ENCODE data around the gene PRR18.

Gene PRR18

GRCh38 chr6:166305562-166306117 lies 2.6 kb downstream of the PRR18 start:
- DNase-seq = no peak

GRCh38 chr6:166304106-166304505 lies 4.1 kb downstream of the PRR18 start:
- no peak for DNase-seq

- DNase-seq = no peak
Observed at GRCh38 chr6:166301611-166302529, 6.3 kb downstream of the PRR18 start.

GRCh38 chr6:166300357-166300987 lies 7.7 kb downstream of the PRR18 start:
- DNase-seq = no peak

- DNase-seq = no peak
Observed at GRCh38 chr6:166297606-166298005, 10.6 kb downstream of the PRR18 start.

DNA sequence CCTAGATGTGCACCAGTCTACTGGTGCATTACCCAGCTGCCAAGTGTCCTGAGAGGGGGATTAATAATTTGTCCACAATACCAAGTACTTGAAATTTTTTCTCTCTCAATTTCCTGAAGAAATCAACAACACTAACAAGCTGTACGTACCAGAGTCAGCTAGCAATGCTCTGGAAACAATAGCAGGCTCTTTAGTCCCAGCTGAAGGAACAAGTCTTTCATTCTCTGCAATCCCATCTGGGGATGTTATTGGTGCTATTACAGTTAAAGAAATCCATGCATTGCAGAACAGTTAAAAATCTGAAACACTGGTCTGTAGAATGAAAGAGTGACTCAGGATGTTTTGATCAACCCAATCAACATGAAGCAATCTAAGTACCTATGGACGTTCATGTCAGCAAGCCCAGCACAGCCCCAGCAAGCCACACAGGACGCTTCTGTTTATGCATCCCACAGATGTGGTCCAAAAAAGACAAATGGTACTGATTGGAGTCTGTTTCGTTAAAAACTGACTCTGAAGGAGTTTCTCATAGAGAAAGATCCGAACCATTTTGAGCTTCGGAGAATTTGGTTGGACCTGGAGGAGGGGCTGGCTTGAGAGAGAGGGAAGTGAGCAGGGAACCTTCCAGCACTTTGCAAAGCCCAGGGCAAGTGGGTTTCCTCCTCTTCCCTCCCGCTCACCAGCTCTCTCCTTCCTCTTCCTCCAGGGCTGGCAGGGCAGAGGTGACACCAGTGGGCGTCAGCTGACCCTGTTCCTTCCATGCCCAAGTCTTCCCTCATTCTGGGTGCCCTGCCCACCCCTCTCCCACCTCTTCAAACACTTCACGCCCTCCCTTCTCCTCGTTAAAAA lies 11.9 kb downstream of the PRR18 start:
- no peak for DNase-seq

GRCh38 chr6:166293731-166294584 lies 14.2 kb downstream of the PRR18 start:
- no peak for DNase-seq

DNA sequence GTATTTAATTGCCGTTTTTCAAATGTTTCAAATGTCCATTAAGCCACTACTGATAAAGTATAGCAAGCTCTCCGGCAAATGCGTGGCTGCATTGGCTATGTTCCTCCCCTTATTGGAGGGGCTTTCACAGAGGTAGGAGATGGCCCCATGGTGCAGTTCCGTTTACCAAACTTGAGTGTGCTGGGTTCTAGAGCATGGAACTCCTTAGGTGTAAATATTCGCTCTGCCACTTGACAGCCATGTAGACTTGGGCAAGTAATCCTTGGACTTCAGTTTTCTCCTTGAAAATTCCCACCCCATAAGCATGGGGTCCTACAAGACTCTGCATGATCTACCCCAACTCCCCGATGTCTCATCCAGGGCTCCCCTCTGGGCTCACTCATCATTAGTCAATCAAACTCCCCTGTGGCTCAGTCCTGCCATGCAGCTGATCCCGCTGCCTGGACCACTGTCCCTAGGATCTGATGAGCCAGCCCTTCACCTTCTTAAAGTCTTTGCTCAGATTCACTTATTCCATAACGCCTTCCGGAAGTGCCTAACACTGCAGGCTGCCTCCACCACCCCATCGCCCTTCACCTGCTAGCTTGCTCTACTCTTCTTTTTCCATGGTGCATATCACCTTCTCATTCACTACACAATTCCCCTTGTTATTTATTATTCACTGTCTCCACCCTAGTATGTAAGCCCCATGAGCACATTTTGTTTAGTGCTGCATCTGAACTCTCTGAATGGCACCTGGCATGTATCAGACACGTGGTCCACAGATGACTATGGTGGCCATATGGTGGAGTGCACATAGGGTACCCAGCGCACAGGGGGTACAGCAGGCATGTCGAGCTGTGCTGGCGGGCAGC lies 18.8 kb downstream of the PRR18 start:
- DNase-seq = no peak

DNA sequence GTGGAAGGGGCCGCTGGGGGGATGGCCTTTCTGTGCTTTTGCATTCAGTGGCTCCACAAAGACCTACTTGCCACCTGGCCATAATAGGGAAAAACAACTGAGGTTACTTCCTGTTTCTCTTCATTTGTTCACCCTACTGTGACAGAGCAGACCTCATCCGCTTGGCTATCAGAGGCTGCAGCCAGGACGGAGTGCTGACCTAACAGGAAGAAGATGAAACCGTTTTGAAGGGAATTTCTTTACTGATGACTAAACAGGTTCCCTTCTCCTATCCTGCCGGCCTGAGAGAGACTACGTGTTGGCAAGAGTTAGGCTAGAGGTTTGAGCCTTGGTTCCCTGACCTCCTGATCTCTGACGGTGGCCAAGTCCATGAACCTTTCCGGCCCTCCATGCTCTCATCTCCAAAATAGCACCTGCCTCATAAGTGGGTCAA lies 21.3 kb downstream of the PRR18 start:
- DNase-seq = no peak

DNA sequence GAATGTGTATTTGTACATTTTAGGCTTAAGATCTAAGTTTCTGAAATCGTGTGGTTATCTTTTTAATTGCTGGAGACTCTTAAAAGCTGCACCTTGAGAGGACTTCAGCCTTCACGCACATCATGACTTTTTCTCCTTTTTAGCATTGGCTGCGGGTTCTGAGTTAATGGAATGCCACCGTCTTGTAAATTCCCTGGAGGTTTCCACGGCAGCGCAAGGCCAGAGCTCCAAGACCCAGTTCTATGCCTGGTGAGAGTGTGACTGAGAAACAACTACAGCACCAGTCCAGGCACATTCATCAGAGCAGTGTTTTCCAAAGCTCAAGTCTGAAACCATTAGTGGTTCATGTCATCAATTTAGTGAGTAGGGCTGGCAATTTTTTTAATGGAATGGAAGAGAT lies 23.0 kb downstream of the PRR18 start:
- no peak for DNase-seq

- DNase-seq = no peak
Observed at GRCh38 chr6:166284640-166285039, 23.6 kb downstream of the PRR18 start.

DNA sequence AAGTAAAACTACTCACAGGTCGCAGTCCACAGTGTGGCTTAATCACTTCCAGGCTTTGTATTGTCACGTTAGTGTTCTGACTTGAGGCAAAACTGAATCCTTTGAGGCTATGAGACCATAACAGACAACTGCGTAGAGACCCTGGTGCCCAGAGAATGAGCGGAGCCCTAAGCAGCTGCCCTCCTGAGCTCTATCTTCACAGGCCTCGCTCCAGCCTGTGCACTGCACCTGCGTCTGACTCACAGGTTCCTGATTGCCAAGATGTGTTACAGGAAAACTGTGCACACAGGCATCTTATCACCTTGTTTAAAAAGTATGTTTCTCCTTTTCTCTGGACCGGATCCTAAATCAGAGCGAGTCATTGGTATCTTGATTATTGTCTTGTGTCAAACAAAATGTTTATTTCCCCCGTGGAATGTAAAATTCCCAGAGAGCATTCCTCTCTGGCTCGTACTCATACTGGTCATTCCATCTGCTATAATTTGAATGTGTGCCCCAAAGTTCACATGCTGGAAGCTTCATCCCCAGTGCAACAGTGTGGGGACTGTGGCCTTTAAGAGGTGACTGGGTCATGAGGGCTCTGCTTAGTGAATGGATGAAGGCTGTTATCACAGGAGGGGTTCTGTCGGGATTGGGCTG lies 25.7 kb downstream of the PRR18 start:
- DNase-seq = no peak

GRCh38 chr6:166281104-166281503 lies 27.1 kb downstream of the PRR18 start:
- no peak for DNase-seq

GRCh38 chr6:166279393-166279679 lies 28.9 kb downstream of the PRR18 start:
- DNase-seq = no peak

- no peak for DNase-seq
Observed at GRCh38 chr6:166278579-166279392, 29.4 kb downstream of the PRR18 start.

DNA sequence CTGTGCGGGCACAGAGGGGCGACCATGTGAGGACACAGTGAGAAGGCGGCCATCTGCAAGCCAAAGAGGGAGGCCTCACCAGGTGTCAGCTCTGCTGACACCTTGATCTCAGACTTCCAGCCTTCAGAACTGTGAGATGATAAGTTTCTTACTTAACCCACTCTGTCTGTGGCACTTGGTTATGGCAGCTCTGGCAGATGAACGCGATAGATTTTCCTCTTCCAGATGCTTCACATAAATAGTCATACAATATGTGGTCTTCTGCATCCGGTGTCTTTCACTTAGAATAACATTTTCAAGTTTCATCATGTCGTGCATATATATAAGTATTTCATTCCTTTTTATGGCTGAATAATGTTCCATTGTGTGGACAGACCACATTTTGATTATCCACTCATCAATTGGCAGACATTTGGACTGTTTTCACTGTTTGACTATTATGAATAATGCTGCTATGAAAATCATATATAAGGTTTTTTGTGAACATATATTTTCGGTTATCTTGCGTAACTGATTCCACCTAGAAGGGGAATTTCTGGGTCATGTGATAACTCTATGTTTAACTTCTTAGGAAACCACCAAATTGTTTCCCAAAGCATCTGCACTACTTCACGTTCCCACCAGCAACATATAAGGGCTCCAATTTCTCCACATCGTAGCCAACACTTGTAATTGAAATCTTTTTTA lies 30.2 kb downstream of the PRR18 start:
- DNase-seq = no peak

DNA sequence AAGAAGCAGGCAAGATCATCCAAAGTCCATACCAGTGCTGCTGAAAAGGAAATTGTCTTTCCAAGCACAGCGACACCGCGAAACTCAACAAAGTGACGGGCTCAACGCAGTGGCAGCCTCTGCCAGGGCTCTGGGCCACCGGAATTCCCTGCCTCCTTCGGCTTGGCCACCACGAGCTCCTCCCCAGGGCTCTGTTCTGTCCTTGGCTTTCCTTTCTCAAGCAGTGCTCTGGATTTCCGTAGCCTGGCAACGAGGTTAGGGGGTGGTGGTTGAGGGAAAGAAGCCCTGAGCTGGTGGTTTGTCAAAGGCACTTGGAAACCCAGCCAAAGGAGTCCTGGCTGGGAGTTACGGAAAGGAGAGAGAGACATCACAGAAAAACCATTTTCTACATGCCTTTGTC lies 31.2 kb downstream of the PRR18 start:
- DNase-seq = no peak

DNA sequence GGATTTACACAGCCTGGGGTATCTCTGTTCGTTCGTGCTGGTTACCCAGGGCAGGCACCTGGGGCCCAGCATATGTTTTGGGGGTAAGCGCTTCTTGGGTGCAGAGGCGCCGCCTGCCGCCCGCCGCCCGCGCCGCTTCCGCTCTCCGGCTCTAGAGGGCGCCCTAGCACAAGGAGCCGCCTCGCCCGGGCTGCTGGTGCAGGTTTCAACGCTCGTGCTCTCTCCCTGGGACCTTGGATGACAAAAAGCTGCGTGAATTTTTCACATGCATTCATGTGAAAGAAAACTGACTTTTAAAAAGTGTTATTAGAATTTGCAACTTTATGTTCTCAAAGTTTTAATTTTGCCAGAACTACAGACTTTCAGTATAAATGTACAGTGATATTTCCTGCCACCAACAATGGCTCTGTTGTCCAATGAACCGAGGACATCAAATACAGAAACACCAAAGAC lies 32.5 kb downstream of the PRR18 start:
- DNase-seq = peak; percentile 84

DNA sequence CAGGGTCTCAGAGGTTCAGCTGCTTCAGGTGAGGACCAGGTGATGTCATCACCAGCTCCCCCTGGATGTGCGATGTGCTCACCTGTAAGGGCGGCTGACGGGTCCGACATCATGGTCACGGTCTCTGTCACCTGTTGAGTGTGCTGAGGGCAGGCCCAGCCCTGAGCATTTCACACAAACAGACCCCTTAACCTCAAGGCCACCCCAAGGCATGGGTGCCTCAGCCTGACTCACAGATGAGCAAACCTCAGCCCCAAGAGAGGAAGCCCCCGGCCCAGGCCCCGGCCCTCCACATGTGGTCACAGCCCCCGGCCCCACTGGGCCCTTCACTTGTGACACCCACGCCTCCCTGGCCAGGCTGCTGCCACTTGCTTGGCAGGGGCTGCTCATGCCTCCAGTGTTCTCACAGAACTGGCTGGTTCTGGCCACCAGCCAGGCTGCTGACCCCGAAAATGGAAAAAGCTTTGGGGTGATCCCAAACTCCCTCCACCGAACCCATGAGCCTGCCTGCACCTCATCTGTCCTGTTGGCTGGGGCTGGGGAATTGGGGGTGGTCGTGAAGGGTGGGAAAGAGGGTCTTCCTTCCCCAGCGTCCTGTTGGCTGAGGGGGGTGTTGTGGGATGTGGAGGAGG lies 33.3 kb downstream of the PRR18 start:
- DNase-seq = no peak
